Karpas-422 (cell line): Measurements from ENCODE around the gene SLC38A8. TPM values are rescaled to one million over a fixed set of nuclear protein-coding genes. Genes with fewer than 3 reads are reported as not detected.

Source experiments
- DNase-seq: peaks from one replicate; pipeline ENCODE4 v3.0.0-alpha.2; 2015
- H2AFZ ChIP-seq: fragments of 200-600 bp; sonication (generic); 2 replicates; pipeline ENCODE4 v1.6.1; 2014; ENCODE audit warnings: antibody characterized with exemption, low read length, mixed read lengths
- H3K27ac ChIP-seq: fragments of 200-600 bp; sonication (generic); 2 replicates; pipeline ENCODE4 v1.5.1; 2014; ENCODE audit warnings: mild to moderate bottlenecking, low read length, moderate library complexity
- H3K27me3 ChIP-seq: fragments of 200-600 bp; sonication (generic); 2 replicates; pipeline ENCODE4 v1.6.1; 2014; ENCODE audit warnings: low read length, mixed read lengths
- H3K36me3 ChIP-seq: fragments of 200-600 bp; sonication (generic); 2 replicates; pipeline ENCODE4 v1.6.1; 2014; ENCODE audit warnings: low read length, mixed read lengths; ENCODE audit not compliant: insufficient read depth
- H3K4me1 ChIP-seq: fragments of 200-600 bp; sonication (generic); 2 replicates; pipeline ENCODE4 v1.6.1; 2014; ENCODE audit warnings: mild to moderate bottlenecking, low read length, mixed read lengths
- H3K4me2 ChIP-seq: fragments of 200-600 bp; sonication (generic); 2 replicates; pipeline ENCODE4 v1.6.1; 2014; ENCODE audit warnings: low read length, low read depth, mild to moderate bottlenecking; ENCODE audit not compliant: poor library complexity, severe bottlenecking
- H3K4me3 ChIP-seq: fragments of 200-600 bp; sonication (generic); 2 replicates; pipeline ENCODE4 v1.5.1; 2014; ENCODE audit warnings: mild to moderate bottlenecking, antibody characterized with exemption, low read length, mixed read lengths
- H3K79me2 ChIP-seq: fragments of 200-600 bp; sonication (generic); 2 replicates; pipeline ENCODE4 v1.6.1; 2014; ENCODE audit warnings: mild to moderate bottlenecking, low read length, mixed read lengths
- H3K9ac ChIP-seq: fragments of 200-600 bp; sonication (generic); 2 replicates; pipeline ENCODE4 v1.6.0; 2014; ENCODE audit warnings: low read length
- H3K9me2 ChIP-seq: fragments of 200-600 bp; sonication (generic), shearing (Covaris generic); replicated peaks from 2 replicates; pipeline ENCODE4 v1.6.0; 2014; ENCODE audit warnings: mild to moderate bottlenecking, low read length, moderate library complexity; ENCODE audit not compliant: insufficient read depth
- H3K9me3 ChIP-seq: fragments of 300-700, 200-600 bp; sonication (generic); 2 replicates; pipeline ENCODE4 v1.6.1; 2014; ENCODE audit warnings: low read length, mixed read lengths
- H4K20me1 ChIP-seq: fragments of 200-600 bp; sonication (generic); 2 replicates; pipeline ENCODE4 v1.6.1; 2014; ENCODE audit warnings: mild to moderate bottlenecking, antibody characterized with exemption, low read length, low read depth; ENCODE audit not compliant: insufficient read depth
- total RNA-seq: library from RNA; depleted of rRNA; stranded (reverse); fragments of >200 nt; shearing (Covaris generic); gene quantifications from 2 replicates; pipeline ENCODE4 v1.2.3, GENCODE V29; 2014; ENCODE audit warnings: low replicate concordance; rRNA removed

Gene SLC38A8
- total RNA-seq: not detected in 2 replicates

DNA sequence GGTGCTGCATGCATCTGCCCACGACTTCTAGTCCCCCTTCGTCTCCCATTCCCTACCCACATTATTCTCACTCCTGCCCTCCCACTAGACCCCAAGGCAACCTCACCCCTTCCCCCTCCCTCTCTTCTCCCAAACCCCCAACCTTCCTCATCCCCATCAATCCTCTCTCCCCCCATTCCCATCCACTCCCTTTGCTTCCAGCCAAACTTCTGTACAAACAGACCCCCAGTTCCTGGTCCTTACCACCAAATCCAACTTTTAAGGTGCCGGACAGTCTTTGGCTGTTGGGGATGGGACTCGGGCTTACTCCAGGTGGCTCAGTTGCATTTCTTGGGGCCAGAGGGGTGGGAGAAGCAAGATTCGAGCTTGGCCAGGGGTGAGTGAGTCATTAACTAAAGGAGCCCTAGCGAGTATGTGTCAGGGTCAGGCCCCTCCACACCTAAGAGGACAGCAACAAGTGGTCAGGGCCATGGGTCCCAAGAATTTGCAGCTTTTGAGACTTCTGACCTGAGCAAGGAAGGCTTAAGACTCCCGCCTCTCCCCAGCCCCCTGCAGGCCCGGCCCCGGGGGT is at the start of gene SLC38A8:
TSS of gene SLC38A8 (minus strand) at position 488 of the 571 bp plus-strand sequence. CDS start 638 bp downstream, outside the sequence.
- Histone ChIP-seq H4K20me1 (no peaks in the 10 kb centered on the region), H3K4me1 (no peaks in the 10 kb centered on the region), H3K4me2 (no peak within 1 kb of the TSS), H3K36me3 (no peaks in the 10 kb centered on the region), H3K79me2 (no peaks in the 10 kb centered on the region), H3K27ac (no peak within 1 kb of the TSS), H2AFZ (no peak within 1 kb of the TSS), H3K9me3 (no peaks in the 10 kb centered on the region), H3K9ac (no peak within 1 kb of the TSS), H3K27me3 (no peaks in the 10 kb centered on the region), H3K4me3 (no peak within 1 kb of the TSS), H3K9me2 (no peaks in the 10 kb centered on the region)
- no peak for DNase-seq

DNA sequence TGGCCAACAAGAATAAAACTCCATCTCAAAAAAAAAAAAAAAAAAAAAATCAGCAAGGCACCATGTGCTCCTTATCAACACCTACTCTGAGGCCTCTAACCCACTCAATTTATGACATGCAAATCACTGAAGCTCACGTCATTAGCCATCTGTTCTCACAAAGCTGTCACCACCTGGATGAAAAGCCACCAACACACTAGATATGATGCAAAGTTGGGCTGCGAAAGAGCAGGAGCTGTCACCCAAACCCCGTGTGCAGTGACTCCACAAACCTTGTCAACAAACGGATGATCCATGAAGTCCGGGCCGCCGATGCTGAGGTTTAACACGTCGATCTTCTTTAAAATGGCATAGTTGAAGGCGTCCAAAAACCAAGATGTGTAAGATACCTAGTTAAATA is 48.9 kb upstream of the SLC38A8 start:
- Histone ChIP-seq H3K27ac (peak overlapping the region; percentile 29), H3K36me3 (peaks cover 35% of the 10 kb centered on the region), H3K4me3 (no peak overlapping the region), H3K79me2 (peaks cover 24% of the 10 kb centered on the region), H3K4me1 (peaks cover 54% of the 10 kb centered on the region), H3K9me2 (no peaks in the 10 kb centered on the region), H3K9me3 (no peaks in the 10 kb centered on the region), H4K20me1 (no peaks in the 10 kb centered on the region; the same call in 1 of the 2 replicates), H3K4me2 (no peak overlapping the region), H3K27me3 (no peaks in the 10 kb centered on the region), H2AFZ (no peak overlapping the region), H3K9ac (no peak overlapping the region)
- peak; percentile 74 for DNase-seq

DNA sequence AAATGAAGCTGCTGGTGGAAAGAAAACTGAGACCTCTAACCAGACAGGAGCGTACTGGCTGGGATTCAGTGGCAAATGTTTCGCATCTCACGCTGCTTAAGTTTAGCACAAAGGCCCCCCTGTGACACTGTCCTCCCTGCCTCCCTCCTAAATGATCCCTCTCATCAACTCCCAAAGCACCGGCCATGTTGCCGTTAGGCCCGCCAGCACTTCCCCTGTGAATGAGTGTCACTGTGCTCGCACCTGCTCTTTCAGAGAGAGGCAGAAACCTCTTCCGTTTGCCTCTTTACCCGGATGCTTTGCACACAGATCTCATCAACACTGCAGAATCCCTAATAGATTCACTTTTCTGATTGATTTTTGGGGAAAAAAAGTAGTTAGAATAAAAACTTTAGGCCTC is 47.6 kb upstream of the SLC38A8 start:
- H3K4me1 ChIP-seq: peaks cover 65% of the 10 kb centered on the region
- no peak overlapping the region for H3K4me2 ChIP-seq
- H3K27me3 ChIP-seq: no peaks in the 10 kb centered on the region
- peaks cover 23% of the 10 kb centered on the region for H3K79me2 ChIP-seq
- H2AFZ ChIP-seq: no peak overlapping the region
- H3K9me3 ChIP-seq: no peaks in the 10 kb centered on the region
- H3K27ac ChIP-seq: no peak overlapping the region
- no peak overlapping the region for H3K4me3 ChIP-seq
- no peak for DNase-seq
- H3K9ac ChIP-seq: no peak overlapping the region
- no peaks in the 10 kb centered on the region for H4K20me1 ChIP-seq
- no peaks in the 10 kb centered on the region for H3K9me2 ChIP-seq
- H3K36me3 ChIP-seq: peaks cover 30% of the 10 kb centered on the region

DNA sequence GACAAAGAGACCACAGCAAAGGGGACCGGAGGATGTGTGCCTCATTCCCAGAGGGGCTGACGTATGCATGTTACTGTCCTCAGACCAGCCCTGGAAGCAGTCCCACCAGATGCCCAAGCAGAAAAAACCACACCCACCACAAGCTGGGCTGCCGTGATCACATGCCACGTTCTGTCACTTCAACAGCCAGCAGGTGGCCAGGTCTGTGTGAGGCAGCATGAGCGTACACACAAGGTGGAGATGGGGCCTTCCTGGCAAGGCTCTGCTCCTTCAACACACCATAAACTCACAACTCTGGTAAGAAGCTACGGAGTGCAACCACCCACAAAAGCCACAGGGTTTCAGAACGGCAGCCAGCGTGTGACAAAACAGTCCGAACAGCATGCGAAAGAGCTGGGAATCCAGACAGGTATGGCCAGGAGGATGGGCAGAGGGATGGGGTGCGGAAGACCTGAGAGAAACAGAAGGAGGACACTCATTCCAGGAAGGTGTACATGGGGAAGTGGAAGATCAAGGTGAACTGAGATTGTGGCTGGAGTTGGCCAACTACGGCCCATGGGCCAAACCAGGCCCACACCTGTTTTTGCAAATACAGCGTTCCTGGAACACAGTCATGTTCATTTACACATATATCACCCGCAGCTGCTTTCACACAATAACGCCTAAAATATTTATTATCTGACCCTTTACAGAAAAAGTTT is 46.2 kb upstream of the SLC38A8 start:
- H3K27me3 ChIP-seq: no peaks in the 10 kb centered on the region
- H3K4me1 ChIP-seq: peaks cover 68% of the 10 kb centered on the region
- DNase-seq: peak; percentile 71
- no peak overlapping the region for H2AFZ ChIP-seq
- H3K4me3 ChIP-seq: no peak overlapping the region
- H4K20me1 ChIP-seq: no peaks in the 10 kb centered on the region
- H3K9ac ChIP-seq: peak overlapping the region; percentile 16; the same call in 1 of the 2 replicates
- peaks cover 19% of the 10 kb centered on the region for H3K79me2 ChIP-seq
- H3K9me2 ChIP-seq: no peaks in the 10 kb centered on the region
- peak overlapping the region; percentile 46 for H3K4me2 ChIP-seq
- H3K36me3 ChIP-seq: peaks cover 25% of the 10 kb centered on the region
- H3K9me3 ChIP-seq: no peaks in the 10 kb centered on the region
- peak overlapping the region; percentile 82 for H3K27ac ChIP-seq

DNA sequence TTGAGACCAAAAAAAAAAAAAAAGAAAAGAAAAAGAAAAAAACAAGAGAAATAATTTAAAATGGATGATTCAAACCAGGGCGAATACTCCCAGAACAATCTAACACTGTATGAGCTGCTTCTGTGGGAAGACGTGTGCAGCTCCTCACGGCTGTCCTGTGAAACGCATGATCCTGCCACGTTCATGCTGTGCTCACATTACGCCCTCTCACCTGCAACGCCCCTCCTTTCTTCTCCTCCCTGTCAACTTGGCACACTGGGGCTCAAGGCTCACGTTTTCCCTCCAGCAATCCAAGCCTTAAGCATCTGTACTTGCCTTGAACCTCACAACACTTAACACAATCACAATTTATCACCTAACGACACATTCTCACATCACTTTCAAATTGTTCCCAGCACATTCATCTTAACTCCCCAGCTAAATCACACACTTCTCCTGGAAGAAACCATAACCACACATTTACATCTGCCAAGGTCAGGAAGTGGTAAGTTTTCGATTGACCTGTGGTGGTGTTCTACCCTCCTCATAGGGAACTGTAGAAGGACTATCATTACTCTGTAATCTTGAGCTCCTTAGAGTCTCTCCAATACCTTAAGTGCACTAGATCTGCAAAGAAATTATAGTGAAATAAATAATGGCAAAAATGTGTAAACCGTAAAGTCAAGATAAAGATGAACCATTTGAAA is 45.0 kb upstream of the SLC38A8 start:
- no peaks in the 10 kb centered on the region for H3K27me3 ChIP-seq
- H2AFZ ChIP-seq: no peak overlapping the region
- H3K4me2 ChIP-seq: peak overlapping the region; percentile 68
- H3K4me1 ChIP-seq: peaks cover 67% of the 10 kb centered on the region
- H3K9me2 ChIP-seq: no peaks in the 10 kb centered on the region
- H3K79me2 ChIP-seq: peaks cover 20% of the 10 kb centered on the region
- H3K9ac ChIP-seq: peak overlapping the region; percentile 40
- peak; percentile 45 for DNase-seq
- H3K4me3 ChIP-seq: 0 out of 2 replicates have a peak overlapping the region, but pooled peaks have one; percentile 1
- H4K20me1 ChIP-seq: no peaks in the 10 kb centered on the region
- peak overlapping the region; percentile 82 for H3K27ac ChIP-seq
- peaks cover 25% of the 10 kb centered on the region for H3K36me3 ChIP-seq
- H3K9me3 ChIP-seq: no peaks in the 10 kb centered on the region

DNA sequence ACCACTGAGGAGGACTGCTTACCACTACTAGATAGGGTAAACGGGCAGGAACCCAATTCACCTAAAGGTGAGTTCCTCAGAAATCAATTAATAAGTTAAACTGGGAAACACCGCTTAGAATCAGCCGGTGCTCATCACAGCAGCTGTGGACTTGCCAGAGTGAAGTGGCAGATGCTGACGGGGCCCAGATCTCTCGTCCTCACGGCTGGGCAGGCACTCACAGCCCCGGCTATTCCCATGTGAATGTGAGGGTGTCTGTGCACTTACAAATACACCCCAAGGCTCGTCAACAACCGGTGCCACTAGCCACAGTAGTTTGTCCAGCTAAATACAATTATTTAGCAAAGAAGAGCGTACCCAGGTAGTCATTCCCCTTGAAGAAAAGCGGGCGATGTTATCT is 44.4 kb upstream of the SLC38A8 start:
- H3K36me3 ChIP-seq: peaks cover 26% of the 10 kb centered on the region; the same call in 1 of the 2 replicates
- peak overlapping the region; percentile 68 for H3K4me2 ChIP-seq
- peaks cover 61% of the 10 kb centered on the region for H3K4me1 ChIP-seq

DNA sequence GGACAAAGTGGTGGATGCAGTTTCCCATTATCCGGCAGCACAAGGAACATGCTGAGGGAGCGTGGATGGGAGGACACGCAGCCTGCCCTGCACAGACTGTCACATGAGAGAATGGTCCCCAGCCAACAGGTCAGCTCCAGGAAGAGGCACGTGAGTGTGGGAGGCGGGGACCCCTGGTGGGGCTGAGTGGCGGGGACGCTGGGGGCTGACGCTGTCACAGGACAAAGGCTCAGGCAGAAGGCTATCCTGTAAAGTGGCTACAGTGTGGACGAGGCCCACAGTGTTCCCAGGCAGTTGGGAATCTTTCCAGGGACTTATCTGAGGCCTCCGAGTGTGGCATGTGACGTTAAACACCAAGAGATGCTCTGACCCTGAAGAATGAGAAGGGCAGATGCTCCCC is 43.7 kb upstream of the SLC38A8 start:
- no peak for DNase-seq
- peak overlapping the region; percentile 55 for H3K9ac ChIP-seq
- H3K9me3 ChIP-seq: no peaks in the 10 kb centered on the region
- H3K4me2 ChIP-seq: peak overlapping the region; percentile 68
- H3K79me2 ChIP-seq: peaks cover 20% of the 10 kb centered on the region
- H2AFZ ChIP-seq: no peak overlapping the region
- H4K20me1 ChIP-seq: no peaks in the 10 kb centered on the region
- H3K4me3 ChIP-seq: peak overlapping the region; percentile 33; the same call in 1 of the 2 replicates
- H3K27me3 ChIP-seq: no peaks in the 10 kb centered on the region
- H3K36me3 ChIP-seq: peaks cover 32% of the 10 kb centered on the region; the same call in 1 of the 2 replicates
- peaks cover 54% of the 10 kb centered on the region for H3K4me1 ChIP-seq
- no peaks in the 10 kb centered on the region for H3K9me2 ChIP-seq
- peak overlapping the region; percentile 82 for H3K27ac ChIP-seq

More for the DNA sequence above, 44.4 kb upstream of the SLC38A8 start:
- peak overlapping the region; percentile 55 for H3K9ac ChIP-seq
- no peaks in the 10 kb centered on the region for H4K20me1 ChIP-seq
- H3K27ac ChIP-seq: peak overlapping the region; percentile 82
- no peaks in the 10 kb centered on the region for H3K27me3 ChIP-seq
- no peaks in the 10 kb centered on the region for H3K9me2 ChIP-seq
- H2AFZ ChIP-seq: no peak overlapping the region
- peaks cover 20% of the 10 kb centered on the region for H3K79me2 ChIP-seq
- no peaks in the 10 kb centered on the region for H3K9me3 ChIP-seq
- H3K4me3 ChIP-seq: peak overlapping the region; percentile 33; the same call in 1 of the 2 replicates
- no peak for DNase-seq

DNA sequence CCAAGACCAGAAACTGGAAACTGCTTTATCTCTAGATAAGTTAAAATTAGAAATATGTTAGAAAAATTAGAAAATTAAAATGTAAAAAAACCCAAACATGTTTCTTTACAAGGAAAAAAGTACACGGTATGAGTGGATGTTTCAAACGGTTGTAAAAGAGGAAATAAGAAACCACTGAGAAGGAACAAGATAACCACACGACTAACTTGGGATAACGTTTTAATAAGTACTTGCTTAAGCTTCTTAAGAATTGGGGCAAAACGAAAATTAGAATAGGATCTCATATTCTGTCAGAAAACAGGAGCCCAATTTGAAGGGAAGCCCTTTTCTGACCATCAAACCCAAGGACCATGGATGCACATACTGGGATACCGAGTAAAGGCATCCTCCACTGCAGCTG is 43.2 kb upstream of the SLC38A8 start:
- no peaks in the 10 kb centered on the region for H3K9me2 ChIP-seq
- H2AFZ ChIP-seq: no peak overlapping the region
- H3K27ac ChIP-seq: peak overlapping the region; percentile 82
- peak overlapping the region; percentile 68 for H3K4me2 ChIP-seq
- peaks cover 53% of the 10 kb centered on the region for H3K4me1 ChIP-seq
- no peaks in the 10 kb centered on the region for H3K9me3 ChIP-seq
- H3K79me2 ChIP-seq: peaks cover 22% of the 10 kb centered on the region
- DNase-seq: peak; percentile 63
- no peaks in the 10 kb centered on the region for H4K20me1 ChIP-seq
- peaks cover 32% of the 10 kb centered on the region; the same call in 1 of the 2 replicates for H3K36me3 ChIP-seq
- H3K9ac ChIP-seq: peak overlapping the region; percentile 55
- H3K4me3 ChIP-seq: peak overlapping the region; percentile 33; the same call in 1 of the 2 replicates
- H3K27me3 ChIP-seq: no peaks in the 10 kb centered on the region
